ENCODE measurements around the gene MROH2A.

The MROH2A gene

GRCh38 chr2:233800208-233800607, 22.1 kb downstream of the MROH2A start:
- DNase-seq: no peak

- DNase-seq: no peak
These were observed 23.4 kb downstream of the MROH2A start for GRCh38 chr2:233801357-233802131.

DNA sequence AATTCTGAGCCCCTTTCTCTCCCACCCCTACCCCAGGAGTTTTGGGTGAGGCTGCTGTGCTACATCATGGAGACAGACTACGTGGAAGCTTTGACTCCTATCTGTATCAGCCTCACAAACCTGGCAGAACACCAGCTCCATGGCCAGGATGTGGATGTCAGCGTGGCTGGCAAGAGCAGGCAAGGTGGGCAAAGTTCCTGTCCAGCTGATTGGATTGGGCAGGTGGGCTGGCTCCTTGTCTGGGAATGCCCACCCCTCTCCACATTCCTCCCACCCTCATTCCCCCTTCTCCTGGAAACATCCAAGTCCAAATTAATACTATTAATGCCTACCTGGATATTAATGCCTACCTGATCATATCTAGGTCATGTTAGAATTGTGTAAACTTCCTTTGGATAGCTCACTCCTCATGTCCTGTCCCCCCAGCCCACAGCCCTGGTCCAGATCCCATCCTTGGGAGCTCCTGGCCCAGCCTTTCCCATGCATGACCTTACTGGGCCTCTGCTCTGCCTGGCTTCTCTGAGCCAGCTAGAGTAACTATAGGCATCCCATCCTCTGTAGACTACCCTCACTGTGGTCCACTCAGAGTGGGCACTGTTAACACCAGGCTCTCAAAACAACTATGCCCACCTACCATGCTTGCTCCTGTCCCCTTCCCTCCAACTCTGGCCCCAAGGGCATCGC, 24.1 kb downstream of the MROH2A start:
- no peak for DNase-seq

GRCh38 chr2:233803292-233803911, 25.3 kb downstream of the MROH2A start:
- no peak for DNase-seq

- DNase-seq: no peak
These were observed 25.9 kb downstream of the MROH2A start for GRCh38 chr2:233803994-233804393.

GRCh38 chr2:233807215-233807865, 29.2 kb downstream of the MROH2A start:
- no peak for DNase-seq

DNA sequence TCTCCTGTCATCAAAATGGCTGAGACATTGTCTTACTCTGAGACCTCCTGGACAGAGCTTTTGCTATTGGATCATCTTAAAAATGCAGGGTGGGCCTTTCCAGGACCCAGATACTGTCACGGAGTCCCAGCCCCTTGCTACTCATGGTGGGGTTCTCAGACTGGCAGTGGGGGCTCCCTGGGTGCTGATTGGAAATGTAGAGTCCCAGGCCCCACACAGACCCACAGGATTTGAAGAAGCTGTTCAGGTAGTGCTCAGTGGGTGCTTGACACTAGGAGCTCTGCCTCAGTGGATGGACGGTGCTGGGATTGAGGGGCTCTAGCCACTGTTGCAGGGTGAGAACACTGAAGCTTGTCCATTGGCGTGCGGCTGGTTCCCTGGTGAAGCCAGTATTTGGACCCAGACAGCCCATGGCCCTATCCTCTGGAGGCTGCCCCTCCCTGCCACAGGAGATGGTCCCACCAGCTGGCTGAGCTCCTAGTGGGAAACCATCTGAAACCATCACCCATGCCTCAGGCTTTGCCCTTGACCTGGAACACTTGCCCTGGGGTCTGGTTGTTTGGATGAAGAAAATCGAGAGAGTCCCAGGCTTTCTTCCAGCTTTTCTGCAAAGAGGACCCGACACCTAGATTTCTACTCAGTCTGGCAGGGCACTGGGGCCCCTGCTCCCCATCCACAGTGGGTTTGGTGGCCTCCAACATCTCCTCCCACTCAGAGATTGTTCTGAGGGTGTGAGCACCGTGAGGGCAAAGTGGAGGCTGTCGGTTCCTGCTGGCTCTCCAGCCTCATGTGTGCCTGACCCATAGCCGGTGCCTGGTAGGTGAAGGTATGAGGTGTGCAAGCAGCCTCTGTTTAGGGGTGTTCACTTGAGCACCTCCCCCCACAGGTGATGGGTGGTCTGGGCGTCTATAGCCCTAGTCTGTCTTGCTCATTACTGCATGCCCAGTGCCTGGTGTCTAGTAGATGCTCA, 30.1 kb downstream of the MROH2A start:
- DNase-seq: no peak

GRCh38 chr2:233810385-233810784, 32.3 kb downstream of the MROH2A start:
- no peak for DNase-seq

GRCh38 chr2:233811087-233811486, 33.0 kb downstream of the MROH2A start:
- no peak for DNase-seq

GRCh38 chr2:233811732-233812131, 33.6 kb downstream of the MROH2A start:
- no peak for DNase-seq

DNA sequence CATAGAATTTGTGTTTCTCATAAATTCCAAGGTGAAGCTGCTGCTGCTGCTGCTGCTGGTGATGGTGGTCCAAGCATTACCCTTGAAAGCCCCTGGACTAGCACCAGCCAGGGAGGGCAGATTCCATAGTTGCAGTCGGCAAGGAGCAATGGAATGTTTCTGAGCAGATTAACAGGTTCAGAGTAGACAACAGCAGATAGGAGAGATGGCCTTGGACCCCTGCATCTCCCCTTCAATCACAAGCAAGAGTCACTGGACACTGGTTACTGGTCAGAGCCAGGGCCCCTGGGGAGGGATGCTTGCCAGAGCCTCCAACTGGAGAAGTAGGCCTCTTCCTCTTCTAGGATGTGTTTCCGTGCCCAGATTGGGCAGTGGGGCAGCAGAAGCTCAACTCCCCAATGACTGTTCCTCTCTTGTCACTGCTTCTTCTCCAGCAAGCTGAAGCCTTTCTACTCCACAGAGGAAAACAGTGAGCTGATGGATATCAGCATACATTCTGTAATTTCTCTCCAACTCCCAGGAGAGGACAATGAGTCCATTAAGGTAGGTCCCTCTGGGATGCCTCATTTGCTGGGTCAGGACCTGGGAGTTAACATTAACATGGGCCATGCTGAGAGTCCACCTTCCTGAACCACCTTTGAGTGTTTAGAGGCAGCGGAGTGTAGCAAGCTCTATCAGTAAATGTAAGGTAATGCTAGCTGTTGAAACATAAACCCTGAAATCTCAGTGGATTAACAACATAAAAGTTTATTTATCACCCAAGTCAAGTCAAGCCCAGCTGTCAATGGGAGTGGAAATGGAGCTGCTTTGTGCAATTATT, 35.3 kb downstream of the MROH2A start:
- no peak for DNase-seq

DNA sequence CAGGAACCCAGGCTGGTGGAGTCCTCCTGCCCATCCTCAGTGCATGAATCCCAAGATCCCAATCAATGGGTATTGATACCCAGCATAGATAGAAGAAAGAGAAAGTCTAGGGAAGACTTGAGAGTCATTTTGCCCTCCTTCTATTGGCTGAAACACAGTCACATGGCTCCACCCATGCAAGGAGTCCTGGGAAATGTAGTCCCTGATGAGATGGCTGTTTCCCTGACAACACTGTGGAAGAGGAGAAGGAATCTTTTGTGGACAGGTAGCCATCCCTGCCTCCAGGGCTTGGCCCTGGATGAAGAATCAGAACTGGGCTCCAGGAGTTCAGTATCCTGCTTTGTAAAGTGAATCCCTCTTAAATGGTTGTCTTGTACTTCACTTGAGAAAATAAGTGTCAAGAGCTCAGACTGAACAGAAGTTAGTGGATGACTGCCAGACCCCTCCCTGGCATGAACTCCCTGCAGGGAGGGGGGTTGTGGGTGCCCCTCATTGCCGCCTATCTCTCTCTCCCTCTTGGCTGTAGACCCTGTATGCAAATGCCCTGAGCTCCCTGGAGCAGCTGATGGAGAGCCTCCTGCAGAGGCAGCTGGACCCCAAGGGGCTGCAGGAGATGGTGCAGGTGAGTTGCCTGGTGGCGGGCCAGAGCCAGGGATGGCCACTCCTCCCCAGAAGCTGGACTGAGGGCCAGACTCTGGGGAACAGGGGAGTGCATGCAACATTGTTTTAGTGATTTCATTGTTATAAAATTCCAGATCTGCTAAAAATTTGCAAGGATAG, 36.1 kb downstream of the MROH2A start:
- no peak for DNase-seq

DNA sequence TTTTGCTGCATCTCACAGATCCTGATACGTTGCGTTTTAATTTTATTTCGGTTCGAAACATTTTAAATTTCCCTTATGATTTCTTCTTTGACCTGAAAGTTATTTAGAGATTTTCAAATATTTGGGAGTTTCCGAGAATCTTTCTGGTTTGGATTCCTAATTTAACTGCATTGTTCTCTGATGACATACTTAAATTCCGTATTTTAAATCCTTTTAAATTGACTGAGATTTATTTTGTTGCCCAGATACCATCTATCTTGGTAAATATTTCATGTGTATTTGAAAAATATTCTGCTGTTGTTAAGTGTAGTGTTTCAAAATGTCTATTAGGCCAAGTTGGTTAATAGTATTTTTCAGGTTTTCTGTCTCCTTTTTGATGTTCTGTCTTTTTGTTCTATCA, 37.7 kb downstream of the MROH2A start:
- DNase-seq: no peak

GRCh38 chr2:233816334-233816733, 38.2 kb downstream of the MROH2A start:
- no peak for DNase-seq

DNA sequence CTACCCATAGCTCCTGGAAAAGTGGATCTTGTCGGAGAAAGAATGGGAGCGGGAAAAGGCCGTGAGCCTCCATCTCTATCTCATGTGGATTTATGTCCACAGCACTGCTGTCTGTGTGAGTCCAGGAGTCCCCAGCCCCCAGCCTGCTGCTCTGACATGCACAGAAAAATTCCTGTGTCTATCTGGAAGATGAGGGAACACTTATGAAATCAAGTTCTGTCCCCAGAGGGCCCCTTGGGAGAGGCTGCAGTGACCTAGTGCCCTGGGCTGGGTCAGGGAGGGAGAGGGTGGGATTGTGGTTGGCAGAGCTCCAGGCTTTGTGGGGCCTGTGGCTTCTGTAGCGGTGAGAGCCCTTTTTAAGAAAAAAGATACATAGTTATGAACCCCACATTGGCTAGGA, 38.6 kb downstream of the MROH2A start:
- DNase-seq: no peak

DNA sequence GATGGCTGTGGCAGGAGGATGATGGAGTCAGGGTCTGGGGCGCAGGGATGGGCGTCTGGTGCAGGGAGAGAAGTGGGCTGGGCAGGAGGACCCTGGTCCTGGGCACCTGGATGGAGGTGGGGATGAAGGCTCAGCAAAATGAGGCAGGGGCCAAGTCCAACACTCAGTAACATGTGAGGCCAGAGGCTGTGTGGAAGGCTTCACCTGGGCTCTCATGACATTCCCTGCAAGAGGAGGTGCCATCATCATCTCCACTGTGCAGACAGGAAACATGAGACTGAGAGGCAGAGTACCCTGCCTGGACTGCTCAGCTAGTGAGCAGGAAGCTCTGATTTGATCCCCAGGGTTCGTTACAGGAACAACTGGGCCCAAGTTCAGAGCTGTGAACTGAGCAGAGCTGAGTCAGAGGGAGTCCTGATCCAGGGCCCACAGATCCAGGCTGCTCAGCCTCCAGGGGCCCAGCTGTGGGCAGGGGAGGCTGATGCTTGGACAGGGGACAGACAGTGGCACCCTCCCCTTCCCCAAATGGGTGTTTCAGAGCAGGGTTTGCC, 39.3 kb downstream of the MROH2A start:
- DNase-seq: no peak

GRCh38 chr2:233817995-233818638, 40.0 kb downstream of the MROH2A start:
- no peak for DNase-seq

GRCh38 chr2:233818639-233819621, 40.8 kb downstream of the MROH2A start:
- no peak for DNase-seq
